Non-pigmented ciliary epithelial cell (primary cell): ENCODE results near the gene SKIDA1.

Experiments used
- DNase-seq: peaks from one replicate; pipeline ENCODE4 v3.0.0-alpha.2; 2010; ENCODE audit warnings: low read depth

The SKIDA1 gene

GRCh38 chr10:21482821-21483220 lies 42.7 kb downstream of the SKIDA1 start:
- no peak for DNase-seq

- no peak for DNase-seq
Measured at GRCh38 chr10:21481407-21481806, 44.1 kb downstream of the SKIDA1 start.

- DNase-seq = no peak
Measured at GRCh38 chr10:21479570-21480315, 45.7 kb downstream of the SKIDA1 start.

DNA sequence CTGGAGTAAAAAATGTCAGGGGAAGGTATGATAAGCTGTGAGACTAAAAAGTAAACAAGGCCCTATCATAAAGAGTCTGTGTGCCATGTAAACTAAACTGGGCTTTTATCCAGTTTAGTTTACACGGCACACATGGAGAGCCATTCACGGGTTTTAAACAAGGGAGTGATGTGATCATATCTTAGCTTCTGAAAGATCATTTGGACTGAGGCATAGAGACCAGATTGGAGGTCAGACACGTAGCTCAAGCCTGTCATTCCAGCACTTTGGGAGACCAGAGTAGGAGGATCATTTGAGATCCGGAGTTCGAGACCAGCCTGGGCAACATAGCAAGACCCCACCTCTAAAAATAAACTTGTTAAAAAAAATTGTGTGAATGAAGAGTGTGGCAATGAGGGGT lies 50.1 kb downstream of the SKIDA1 start:
- DNase-seq = no peak

- DNase-seq = no peak
Measured at GRCh38 chr10:21473541-21473940, 51.9 kb downstream of the SKIDA1 start.

- no peak for DNase-seq
Measured at GRCh38 chr10:21473135-21473534, 52.3 kb downstream of the SKIDA1 start.

DNA sequence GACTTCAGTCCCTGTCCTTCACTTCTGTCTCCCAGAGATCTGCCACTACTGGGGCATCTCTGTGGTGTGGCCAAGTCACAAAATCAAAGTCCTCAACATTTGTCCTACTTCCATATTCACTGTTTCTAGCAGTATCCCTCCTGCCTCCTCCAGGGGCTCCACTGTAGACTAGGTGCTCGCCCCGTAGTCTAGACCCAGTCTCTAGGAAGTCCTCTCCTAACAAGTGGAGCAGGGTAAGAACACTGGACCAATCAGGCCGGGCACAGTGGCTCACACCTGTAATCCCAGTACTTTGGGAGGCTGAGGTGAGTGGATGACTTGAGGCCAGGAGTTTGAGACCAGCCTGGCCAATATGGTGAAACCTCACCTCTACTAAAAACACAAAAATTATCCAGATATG lies 57.4 kb downstream of the SKIDA1 start:
- no peak for DNase-seq

DNA sequence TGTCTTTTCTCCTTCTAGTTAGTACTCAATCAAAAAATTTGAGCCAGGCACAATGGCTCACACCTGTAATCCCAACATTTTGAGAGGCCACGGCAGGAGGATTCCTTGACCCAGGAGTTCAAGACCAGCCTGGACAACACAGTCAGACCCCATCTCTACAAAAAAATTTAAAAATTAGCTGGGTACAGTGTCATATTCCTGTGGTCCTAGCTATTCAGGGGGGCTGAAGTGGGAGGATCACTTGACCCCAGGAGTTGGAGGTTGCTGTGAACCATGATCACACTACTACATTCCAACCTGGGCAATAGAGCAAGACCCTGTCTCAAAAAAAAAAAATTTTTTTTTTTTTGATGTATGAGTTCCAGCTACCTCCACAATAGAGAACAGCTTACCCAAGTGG lies 57.8 kb downstream of the SKIDA1 start:
- no peak for DNase-seq

DNA sequence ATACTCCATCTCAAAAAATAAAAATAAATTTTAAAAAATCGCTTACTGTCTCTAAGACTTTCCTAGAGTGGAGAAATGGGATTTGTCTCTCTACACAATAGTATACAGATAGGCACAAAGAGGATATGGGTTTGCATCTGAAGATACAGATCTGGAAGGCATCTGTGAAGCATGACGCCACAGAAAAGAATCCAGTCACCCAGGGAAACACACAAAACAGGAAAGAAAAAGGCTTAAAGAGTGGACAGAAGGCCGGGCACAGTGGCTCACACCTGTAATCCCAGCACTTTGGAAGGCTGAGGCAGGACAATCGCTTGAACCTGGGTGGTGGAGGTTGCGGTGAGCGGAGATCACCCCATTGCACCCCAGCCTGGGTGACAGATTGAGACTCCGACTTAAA lies 61.3 kb downstream of the SKIDA1 start:
- DNase-seq = no peak
